ENCODE measurements around the gene C3orf62. TPM values are rescaled to one million over a fixed set of nuclear protein-coding genes. Genes with fewer than 3 reads are reported as not detected.

C3orf62 gene
- total RNA-seq, 1 experiment from 2014 or later = 5.9 TPM

GRCh38 chr3:49260806-49261324, 16.2 kb downstream of the C3orf62 start:
- CTCF ChIA-PET = no interaction called here
- peak; percentile 65 for DNase-seq (ENCODE audit: low read depth, low spot score)
- ATAC-seq = peak; percentile 80

More at GRCh38 chr3:49260806-49261324, 16.2 kb downstream of the C3orf62 start:
- Histone ChIP-seq H4K20me1 (ENCODE audit: insufficient read depth) (no peaks in the 10 kb centered on the region), H3K4me3 (replicated peaks in 1 of 2; ENCODE audit: low read depth in 1 of 2, low read length in 2 of 2) (no peak overlapping the region; a peak in 1 of 4 replicates), H3K9ac (ENCODE audit: low read length) (peak overlapping the region; percentile 27), H3K36me3 (ENCODE audit: control insufficient read depth in 1 of 2, insufficient read depth in 2 of 2, low read length in 2 of 2) (no peaks in the 10 kb centered on the region), H3K27ac (ENCODE audit: low read depth, low read length) (peak overlapping the region; percentile 96), H3K9me2 (ENCODE audit: insufficient read depth) (no peaks in the 10 kb centered on the region), H3K4me2 (ENCODE audit: low read length) (peak overlapping the region; percentile 43), H3K27me3 (ENCODE audit: insufficient read depth, low read length) (no peaks in the 10 kb centered on the region), H2AFZ (ENCODE audit: low read depth, low read length, poor library complexity, severe bottlenecking) (peak overlapping the region; percentile 2), H3K4me1 (ENCODE audit: control insufficient read depth in 1 of 2, insufficient read depth in 2 of 2, low read length in 2 of 2) (peaks cover 58 to 65% of the 10 kb centered on the region in 2 experiments), H3K79me2 (ENCODE audit: insufficient read depth, low read length) (no peaks in the 10 kb centered on the region), H3K9me3 (ENCODE audit: control insufficient read depth in 1 of 2, insufficient read depth in 1 of 2, low read depth in 1 of 2, low read length in 2 of 2) (no peaks in the 10 kb centered on the region)
- RAD21 ChIA-PET (ENCODE audit: low non-redundant PET in 1 of 2, low total read pairs in 2 of 2, uncharacterized antibody in 2 of 2, unreplicated experiment in 2 of 2) = interaction anchor here in 1 of 2 experiments (1.3 kb wide), 1 partner anchor 90 kb away, joined by 4 read pairs; the partner anchor contains the start of gene KLHDC8B
- intact Hi-C loops (cut with micrococcal nuclease) = loop anchor here (5.0 kb wide), 1 partner anchor 89 kb away; the partner anchor contains the start of gene KLHDC8B
- TF ChIP-seq ZNF274 (IDR thresholded peaks at IDR 0.05; ENCODE audit: low read depth, low read length) = no peak
- TF ChIP-seq SP1 (IDR thresholded peaks at IDR 0.05; ENCODE audit: low read depth) = peak; percentile 51; the same call in 1 of the 2 replicates
- no peak for TF ChIP-seq POLR2AphosphoS5 (IDR thresholded peaks at IDR 0.05; ENCODE audit: low read depth, low read length)
- no peak for TF ChIP-seq CTCF (IDR thresholded peaks at IDR 0.05 in 2 of 3, conservative IDR thresholded peaks at IDR 0.05 in 1 of 3; ENCODE audit: borderline replicate concordance in 1 of 3, insufficient read depth in 1 of 3, low read depth in 2 of 3, low read length in 2 of 3)
- TF ChIP-seq CEBPB (IDR thresholded peaks at IDR 0.05; ENCODE audit: low read depth) = peak; percentile 82
- TF ChIP-seq TCF7L2 (IDR thresholded peaks at IDR 0.05; ENCODE audit: borderline replicate concordance, extremely low read depth, insufficient read depth, insufficient read length) = peak; percentile 52
- 0 out of 2 replicates have a peak, but pooled peaks have one; percentile 22 for TF ChIP-seq MAX (IDR thresholded peaks at IDR 0.05)
- TF ChIP-seq EZH2 (IDR thresholded peaks at IDR 0.05) = no peak
- no peak for TF ChIP-seq ATF3 (IDR thresholded peaks at IDR 0.05)
- TF ChIP-seq FOSL1 (IDR thresholded peaks at IDR 0.05; ENCODE audit: low read depth) = no peak; the same call in 1 of the 2 replicates
- TF ChIP-seq YY1 (IDR thresholded peaks at IDR 0.05; ENCODE audit: extremely low read depth, insufficient replicate concordance, low read depth, low read length) = no peak
- peak; percentile 44; the same call in 1 of the 2 replicates for TF ChIP-seq JUND (IDR thresholded peaks at IDR 0.05)
- no peak for TF ChIP-seq POLR2A (IDR thresholded peaks at IDR 0.05; ENCODE audit: borderline replicate concordance, extremely low read depth, insufficient read depth, insufficient read length)
- TF ChIP-seq EGR1 (IDR thresholded peaks at IDR 0.05; ENCODE audit: low read depth) = no peak
- no peak for TF ChIP-seq EZH2phosphoT487 (IDR thresholded peaks at IDR 0.05; ENCODE audit: borderline replicate concordance)
- no peak for TF ChIP-seq SRF (IDR thresholded peaks at IDR 0.05; ENCODE audit: low read depth)
- POLR2A ChIA-PET = no interaction called here
- no TSS peak for BruUV-seq (replicated peaks)
